ENCODE measurements around the gene VRK1. TPM values are rescaled to one million over a fixed set of nuclear protein-coding genes. Genes with fewer than 3 reads are reported as not detected.

Gene VRK1
- total RNA-seq, 1 donor from 2014 or later = 9.3 TPM

DNA sequence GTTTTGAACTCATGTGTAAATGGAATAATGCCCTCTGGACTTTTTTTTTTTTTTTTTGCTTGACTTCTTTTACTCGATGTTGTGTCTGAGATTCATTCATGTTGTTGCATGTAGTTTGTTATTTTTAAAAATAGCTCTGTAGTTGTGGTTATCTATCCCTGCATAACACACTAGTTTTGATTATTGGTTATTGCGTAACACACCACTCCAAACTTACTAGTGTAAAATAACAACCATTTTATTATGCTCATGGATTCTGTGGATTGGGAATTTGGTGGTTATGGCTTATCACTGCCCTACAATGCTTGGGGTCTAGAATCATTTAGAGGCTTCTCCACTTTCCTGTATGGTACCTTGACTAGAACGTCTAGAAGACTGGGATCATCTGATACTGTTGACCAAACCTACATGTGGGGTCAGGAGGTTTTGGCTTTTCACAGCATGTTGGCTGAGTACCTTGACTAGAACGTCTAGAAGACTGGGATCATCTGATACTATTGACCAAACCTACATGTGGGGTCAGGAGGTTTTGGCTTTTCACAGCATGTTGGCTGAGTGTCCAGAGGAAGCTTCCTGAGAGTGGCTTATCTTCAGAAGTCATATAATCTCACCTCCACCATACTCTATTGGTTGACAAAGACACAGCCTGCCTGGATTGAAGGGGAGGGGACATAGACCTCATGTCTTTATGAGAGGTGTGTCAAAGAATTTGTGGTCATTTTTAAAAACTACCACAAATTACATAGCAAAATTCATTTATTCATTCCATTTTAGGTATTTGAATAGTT, 11.6 kb downstream of the VRK1 start:
- H3K27me3 Mint-ChIP-seq (ENCODE audit: low read depth) = no peaks in the 10 kb centered on the region
- H3K4me1 Mint-ChIP-seq (ENCODE audit: low read depth) = peaks cover 8% of the 10 kb centered on the region
- H3K36me3 Mint-ChIP-seq (ENCODE audit: low read depth) = no peaks in the 10 kb centered on the region
- H3K27ac Mint-ChIP-seq (ENCODE audit: unreplicated experiment) = no peak overlapping the region
- TF ChIP-seq, protein P1, sequence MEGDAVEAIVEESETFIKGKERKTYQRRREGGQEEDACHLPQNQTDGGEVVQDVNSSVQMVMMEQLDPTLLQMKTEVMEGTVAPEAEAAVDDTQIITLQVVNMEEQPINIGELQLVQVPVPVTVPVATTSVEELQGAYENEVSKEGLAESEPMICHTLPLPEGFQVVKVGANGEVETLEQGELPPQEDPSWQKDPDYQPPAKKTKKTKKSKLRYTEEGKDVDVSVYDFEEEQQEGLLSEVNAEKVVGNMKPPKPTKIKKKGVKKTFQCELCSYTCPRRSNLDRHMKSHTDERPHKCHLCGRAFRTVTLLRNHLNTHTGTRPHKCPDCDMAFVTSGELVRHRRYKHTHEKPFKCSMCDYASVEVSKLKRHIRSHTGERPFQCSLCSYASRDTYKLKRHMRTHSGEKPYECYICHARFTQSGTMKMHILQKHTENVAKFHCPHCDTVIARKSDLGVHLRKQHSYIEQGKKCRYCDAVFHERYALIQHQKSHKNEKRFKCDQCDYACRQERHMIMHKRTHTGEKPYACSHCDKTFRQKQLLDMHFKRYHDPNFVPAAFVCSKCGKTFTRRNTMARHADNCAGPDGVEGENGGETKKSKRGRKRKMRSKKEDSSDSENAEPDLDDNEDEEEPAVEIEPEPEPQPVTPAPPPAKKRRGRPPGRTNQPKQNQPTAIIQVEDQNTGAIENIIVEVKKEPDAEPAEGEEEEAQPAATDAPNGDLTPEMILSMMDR (IDR thresholded peaks at IDR 0.05) = no peak
- H3K4me3 Mint-ChIP-seq (ENCODE audit: unreplicated experiment) = no peak overlapping the region
- H3K9me3 Mint-ChIP-seq (ENCODE audit: low read depth) = peaks cover 3% of the 10 kb centered on the region
- DNase-seq (ENCODE audit: low spot score) = no peak

DNA sequence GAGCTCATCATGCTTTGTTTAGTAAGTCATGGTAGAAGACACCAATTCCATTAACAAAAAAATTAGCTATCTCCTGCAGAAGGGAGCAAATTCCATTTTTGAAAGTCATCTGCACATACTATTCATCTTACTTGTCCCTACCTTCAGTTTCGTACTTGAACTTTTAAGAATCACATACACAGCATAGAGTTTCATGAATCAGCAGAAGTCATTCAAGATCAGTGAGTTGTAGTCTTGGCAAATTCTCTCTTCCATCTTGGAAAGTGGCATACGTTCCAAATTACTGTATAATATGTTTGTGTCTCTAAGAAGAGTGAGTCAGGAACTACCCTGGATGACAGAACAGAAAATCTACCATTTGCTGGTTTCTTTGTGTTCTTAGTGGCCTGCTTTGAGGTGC, 14.1 kb downstream of the VRK1 start:
- Mint-ChIP-seq H3K27ac (ENCODE audit: unreplicated experiment) (peak overlapping the region; percentile 11), H3K9me3 (ENCODE audit: low read depth) (peaks cover 3% of the 10 kb centered on the region), H3K4me1 (ENCODE audit: low read depth) (peaks cover 6% of the 10 kb centered on the region), H3K36me3 (ENCODE audit: low read depth) (no peaks in the 10 kb centered on the region), H3K27me3 (ENCODE audit: low read depth) (no peaks in the 10 kb centered on the region), H3K4me3 (ENCODE audit: unreplicated experiment) (no peak overlapping the region)
- TF ChIP-seq, protein P1 (IDR thresholded peaks at IDR 0.05) = no peak
- DNase-seq (ENCODE audit: low spot score) = no peak

DNA sequence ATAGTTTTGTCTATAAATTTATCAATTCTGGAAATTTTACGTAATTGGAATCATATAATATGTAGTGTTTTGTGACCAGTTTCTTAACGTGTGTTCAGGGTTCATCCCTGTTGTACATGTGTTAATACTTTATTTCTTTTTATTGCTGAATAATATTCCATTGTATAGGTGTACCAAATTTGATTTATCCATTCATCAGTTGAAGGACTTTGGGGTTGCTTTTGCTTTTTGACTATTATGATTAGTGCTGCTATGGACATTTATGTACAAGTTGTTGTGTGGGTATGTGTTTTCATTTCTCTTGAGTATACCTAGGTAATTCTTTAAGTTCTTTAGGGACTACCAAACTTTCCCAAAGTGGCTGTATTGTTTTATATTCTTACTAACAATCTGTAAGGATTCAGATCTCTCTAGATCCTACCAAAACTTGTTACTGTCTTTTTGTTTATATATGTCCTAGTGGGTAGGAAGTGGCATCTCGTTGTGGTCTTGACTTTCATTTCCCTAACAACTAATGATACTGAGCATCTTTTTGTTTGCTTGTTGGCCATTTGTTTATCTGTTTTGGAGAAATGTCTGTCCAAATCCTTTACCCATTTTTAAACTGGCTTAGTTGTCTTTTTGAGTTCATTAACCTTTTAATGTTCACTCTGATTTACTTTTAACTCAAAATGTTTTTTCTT, 14.9 kb downstream of the VRK1 start:
- no peak for DNase-seq (ENCODE audit: low spot score)
- H3K4me1 Mint-ChIP-seq (ENCODE audit: low read depth) = peaks cover 6% of the 10 kb centered on the region
- no peaks in the 10 kb centered on the region for H3K36me3 Mint-ChIP-seq (ENCODE audit: low read depth)
- H3K27me3 Mint-ChIP-seq (ENCODE audit: low read depth) = no peaks in the 10 kb centered on the region
- H3K4me3 Mint-ChIP-seq (ENCODE audit: unreplicated experiment) = no peak overlapping the region
- TF ChIP-seq, protein P1 (IDR thresholded peaks at IDR 0.05) = no peak
- H3K27ac Mint-ChIP-seq (ENCODE audit: unreplicated experiment) = no peak overlapping the region
- peaks cover 3% of the 10 kb centered on the region for H3K9me3 Mint-ChIP-seq (ENCODE audit: low read depth)

DNA sequence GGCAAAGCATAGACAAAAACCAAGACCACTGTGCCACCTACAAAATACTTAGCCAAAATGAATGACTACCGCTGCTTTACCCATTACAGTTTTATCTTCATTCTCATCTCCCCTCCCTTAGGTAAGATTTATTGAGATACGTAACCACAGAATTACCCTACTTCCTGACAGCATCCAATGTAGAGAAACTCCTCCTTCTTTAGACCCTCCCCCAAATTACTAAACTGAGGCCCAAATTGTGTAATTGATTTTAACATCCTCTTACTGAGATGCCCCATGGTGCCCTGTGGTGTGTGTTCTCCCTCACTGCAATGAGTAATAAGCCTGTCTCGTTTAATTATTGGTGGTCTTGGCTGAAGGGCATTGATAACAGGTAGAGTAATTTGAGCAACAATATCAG, 19.1 kb downstream of the VRK1 start:
- Mint-ChIP-seq H3K9me3 (ENCODE audit: low read depth) (peaks cover under 1% of the 10 kb centered on the region), H3K27ac (ENCODE audit: unreplicated experiment) (no peak overlapping the region), H3K36me3 (ENCODE audit: low read depth) (no peaks in the 10 kb centered on the region), H3K4me1 (ENCODE audit: low read depth) (peaks cover 3% of the 10 kb centered on the region), H3K27me3 (ENCODE audit: low read depth) (no peaks in the 10 kb centered on the region), H3K4me3 (ENCODE audit: unreplicated experiment) (no peak overlapping the region)
- TF ChIP-seq, protein P1 (IDR thresholded peaks at IDR 0.05) = no peak
- DNase-seq (ENCODE audit: low spot score) = no peak

DNA sequence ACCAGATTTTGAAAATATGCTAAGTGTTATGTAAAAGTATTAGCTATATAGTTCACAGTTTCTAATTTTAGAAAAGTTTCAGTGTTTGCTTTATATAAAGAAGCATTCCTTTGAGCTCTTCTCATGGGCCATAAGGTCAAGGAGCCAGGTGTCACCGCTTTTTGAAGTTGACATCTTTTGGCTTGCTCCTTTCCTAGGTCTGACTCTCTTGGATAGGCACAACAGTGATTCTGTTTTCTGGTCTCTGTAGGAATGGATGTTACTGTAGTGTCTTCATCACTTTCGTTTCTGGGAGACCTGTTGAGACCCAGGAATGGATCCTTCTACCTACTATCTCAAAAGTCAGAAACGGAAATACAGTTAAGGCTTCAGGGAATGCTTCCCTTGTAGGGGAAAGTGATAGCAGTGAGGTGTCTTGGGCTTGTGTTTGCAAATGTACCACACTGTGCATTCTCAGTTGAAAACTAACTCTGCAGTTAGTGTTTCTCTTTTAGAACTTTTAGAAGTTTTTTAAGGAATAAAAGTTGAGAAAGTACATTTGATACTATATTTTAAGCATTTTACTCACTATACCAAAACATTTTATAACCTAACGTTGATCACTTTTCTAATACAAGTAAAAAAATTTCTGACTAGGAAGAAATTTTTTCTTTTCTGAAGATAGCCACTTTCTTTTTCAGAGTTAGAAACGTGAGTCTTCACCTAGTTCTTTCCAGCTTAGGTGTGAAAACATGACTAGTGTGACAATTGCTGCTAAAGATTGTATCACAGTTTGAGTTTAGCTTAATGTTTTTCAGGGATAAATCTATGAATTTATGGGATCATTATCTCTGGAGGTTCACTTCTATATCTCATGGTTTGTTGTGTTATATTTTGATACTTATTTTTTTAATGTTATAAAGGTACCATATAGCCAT, 20.8 kb downstream of the VRK1 start:
- Mint-ChIP-seq H3K27ac (ENCODE audit: unreplicated experiment) (no peak overlapping the region), H3K4me1 (ENCODE audit: low read depth) (no peaks in the 10 kb centered on the region), H3K4me3 (ENCODE audit: unreplicated experiment) (no peak overlapping the region), H3K9me3 (ENCODE audit: low read depth) (no peaks in the 10 kb centered on the region), H3K36me3 (ENCODE audit: low read depth) (no peaks in the 10 kb centered on the region), H3K27me3 (ENCODE audit: low read depth) (no peaks in the 10 kb centered on the region)
- no peak for DNase-seq (ENCODE audit: low spot score)
- TF ChIP-seq, protein P1 (IDR thresholded peaks at IDR 0.05) = no peak
